Activated T-helper 2 cell treated with anti-CD3 and anti-CD28 coated beads, Interferon-gamma antibody, Interleukin-2, Interleukin-4, amounts not matched to agents 10 μg/mL and 5 μg/mL and 100 μg/mL, durations not matched to agents 14 hours and 24 hours and 36 hours (primary cell): Measurements from ENCODE around the gene SYNC. TPM values are rescaled to one million over a fixed set of nuclear protein-coding genes. Genes with fewer than 3 reads are reported as not detected.
A peak's percentile ranks its signal among the peaks of the same experiment; 100 is the strongest.
"Not testable (repeated sequence)": the region's sequence is repeated elsewhere in the genome, so short reads cannot be mapped to it uniquely, and the experiment has no call there.

Experiments used
- DNase-seq: peaks from one replicate; pipeline ENCODE4 v3.0.0; 2021; ENCODE audit warnings: low spot score
- H3K27ac Mint-ChIP-seq: one replicate; pipeline ENCODE4 v1.8.0; 2021; ENCODE audit warnings: mixed read lengths
- H3K27me3 Mint-ChIP-seq: one replicate; pipeline ENCODE4 v1.8.0; 2021; ENCODE audit warnings: low read depth, mixed read lengths
- H3K36me3 Mint-ChIP-seq: one replicate; pipeline ENCODE4 v1.8.0; 2021; ENCODE audit warnings: low read depth, mixed read lengths
- H3K4me1 Mint-ChIP-seq: one replicate; pipeline ENCODE4 v1.8.0; 2021; ENCODE audit warnings: low read depth, mixed read lengths
- H3K4me3 Mint-ChIP-seq: one replicate; pipeline ENCODE4 v1.8.0; 2021; ENCODE audit warnings: low read depth, mild to moderate bottlenecking, moderate library complexity, mixed read lengths
- H3K9me3 Mint-ChIP-seq: one replicate; pipeline ENCODE4 v1.8.0; 2021; ENCODE audit warnings: mixed read lengths
- intact Hi-C: fragments of 100-400 bp; cut with micrococcal nuclease; formaldehyde crosslinking; loops from one replicate; pipeline ENCODE4 v1.15.1; 2023
- total RNA-seq: library from RNA; stranded (reverse); gene quantifications from 2 replicates; pipeline ENCODE4 v1.2.3, GENCODE V29; 2022

The SYNC gene
- total RNA-seq, 1 donor from 2014 or later: not detected

- H3K27me3 Mint-ChIP-seq: peaks cover 3% of the 10 kb centered on the region
- H3K4me1 Mint-ChIP-seq: peaks cover 4% of the 10 kb centered on the region
- DNase-seq: peak; percentile 53
- intact Hi-C loops: loop anchor here (5.0 kb wide), 1 partner anchor 36 kb away; no protein-coding TSS in a partner anchor
- H3K36me3 Mint-ChIP-seq: no peaks in the 10 kb centered on the region
- H3K4me3 Mint-ChIP-seq: no peak overlapping the region
- H3K9me3 Mint-ChIP-seq: no peaks in the 10 kb centered on the region
- no peak overlapping the region for H3K27ac Mint-ChIP-seq
These were observed 14.0 kb upstream of the SYNC start for GRCh38 chr1:32716312-32717148.

GRCh38 chr1:32715901-32716311 lies 13.3 kb upstream of the SYNC start:
- H3K4me1 Mint-ChIP-seq: peaks cover 4% of the 10 kb centered on the region
- intact Hi-C loops: loop anchor here (5.0 kb wide), 1 partner anchor 36 kb away; no protein-coding TSS in a partner anchor
- no peak for DNase-seq
- H3K27me3 Mint-ChIP-seq: peaks cover 2% of the 10 kb centered on the region
- no peak overlapping the region for H3K27ac Mint-ChIP-seq
- no peak overlapping the region for H3K4me3 Mint-ChIP-seq
- no peaks in the 10 kb centered on the region for H3K36me3 Mint-ChIP-seq
- H3K9me3 Mint-ChIP-seq: no peaks in the 10 kb centered on the region

GRCh38 chr1:32714277-32714676 lies 11.7 kb upstream of the SYNC start:
- H3K4me1 Mint-ChIP-seq: peaks cover 4% of the 10 kb centered on the region
- no peak overlapping the region for H3K4me3 Mint-ChIP-seq
- DNase-seq: no peak
- H3K27me3 Mint-ChIP-seq: no peaks in the 10 kb centered on the region
- no peak overlapping the region for H3K27ac Mint-ChIP-seq
- H3K36me3 Mint-ChIP-seq: no peaks in the 10 kb centered on the region
- intact Hi-C loops: no loop called here
- H3K9me3 Mint-ChIP-seq: no peaks in the 10 kb centered on the region

GRCh38 chr1:32713081-32713480 lies 10.5 kb upstream of the SYNC start:
- no peak overlapping the region for H3K4me3 Mint-ChIP-seq
- peaks cover 4% of the 10 kb centered on the region for H3K4me1 Mint-ChIP-seq
- H3K36me3 Mint-ChIP-seq: no peaks in the 10 kb centered on the region
- no peaks in the 10 kb centered on the region for H3K9me3 Mint-ChIP-seq
- no peak overlapping the region for H3K27ac Mint-ChIP-seq
- no peaks in the 10 kb centered on the region for H3K27me3 Mint-ChIP-seq
- intact Hi-C loops: loop anchor here (2.0 kb wide), 1 partner anchor 160 kb away; no protein-coding TSS in a partner anchor
- DNase-seq: no peak

GRCh38 chr1:32711221-32711620 lies 8.7 kb upstream of the SYNC start:
- DNase-seq, H3K9me3 Mint-ChIP-seq, intact Hi-C loops, H3K4me1 Mint-ChIP-seq, H3K27ac Mint-ChIP-seq, H3K36me3 Mint-ChIP-seq, H3K4me3 Mint-ChIP-seq: not testable (repeated sequence)
- peaks cover 12% of the 10 kb centered on the region for H3K27me3 Mint-ChIP-seq

DNA sequence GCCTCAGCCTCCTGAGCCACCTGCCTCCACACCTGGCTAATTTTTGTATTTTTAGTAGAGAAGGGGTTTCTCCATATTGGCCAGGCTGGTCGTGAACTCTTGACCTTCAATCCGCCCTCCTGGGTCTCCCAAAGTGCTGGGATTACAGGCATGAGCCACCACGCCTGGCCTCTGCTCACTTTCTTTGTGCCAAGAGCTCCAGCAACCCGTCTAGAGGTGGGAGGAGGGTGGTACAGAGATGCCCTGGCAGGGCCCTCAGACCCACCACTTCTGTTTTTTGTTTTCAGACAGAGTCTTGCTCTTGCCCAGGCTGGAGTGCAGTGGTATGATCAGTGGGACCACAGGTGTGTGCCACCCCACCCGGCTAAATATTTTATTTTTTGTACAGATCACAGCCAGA lies 6.9 kb upstream of the SYNC start:
- Mint-ChIP-seq H3K27me3 (peaks cover 20% of the 10 kb centered on the region), H3K4me1 (peaks cover 4% of the 10 kb centered on the region), H3K36me3 (no peaks in the 10 kb centered on the region), H3K9me3 (no peaks in the 10 kb centered on the region), H3K27ac (no peak overlapping the region), H3K4me3 (no peak overlapping the region)
- intact Hi-C loops: no loop called here
- no peak for DNase-seq

DNA sequence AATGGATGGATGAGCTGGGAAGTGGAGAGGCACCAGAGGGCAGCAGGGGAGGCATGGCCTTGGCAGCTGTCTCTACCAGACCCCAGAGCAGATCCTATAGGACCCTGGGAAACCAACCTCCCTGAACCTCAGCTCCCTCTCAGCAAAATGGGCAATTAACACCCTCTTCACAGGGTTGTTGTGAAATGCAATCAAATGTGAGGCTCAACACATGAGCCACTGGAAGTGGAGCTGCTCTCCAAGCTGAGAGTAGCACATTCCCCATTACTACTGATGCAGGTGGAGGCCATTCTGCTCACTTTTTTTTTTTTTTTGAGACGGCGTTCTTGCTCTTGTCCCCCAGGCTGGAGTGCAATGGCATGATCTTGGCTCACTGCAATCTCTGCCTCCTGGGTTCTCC lies 6.5 kb upstream of the SYNC start:
- H3K4me1 Mint-ChIP-seq: peaks cover 4% of the 10 kb centered on the region
- no peak overlapping the region for H3K27ac Mint-ChIP-seq
- no peaks in the 10 kb centered on the region for H3K9me3 Mint-ChIP-seq
- no peak overlapping the region for H3K4me3 Mint-ChIP-seq
- intact Hi-C loops: no loop called here
- DNase-seq: no peak
- H3K36me3 Mint-ChIP-seq: no peaks in the 10 kb centered on the region
- H3K27me3 Mint-ChIP-seq: peaks cover 23% of the 10 kb centered on the region

DNA sequence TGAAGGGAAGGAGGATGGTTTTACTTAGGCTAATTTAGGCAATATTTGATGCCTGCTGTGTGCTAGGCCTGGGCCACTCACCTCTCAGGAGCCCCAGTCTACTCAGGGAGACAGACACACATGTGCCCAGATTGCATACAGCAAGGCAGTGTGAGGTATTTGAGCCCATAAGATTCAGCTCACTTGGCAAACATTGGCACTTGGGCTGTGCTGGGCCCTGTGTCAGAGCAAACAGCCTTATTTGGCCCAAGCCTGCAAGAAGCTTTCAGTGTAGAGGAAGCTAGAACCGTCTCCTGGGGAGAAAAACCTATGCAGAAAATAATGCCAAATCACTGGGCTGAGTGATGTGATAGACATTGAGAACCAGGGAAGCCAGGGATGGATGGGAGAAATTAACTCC lies 3.9 kb upstream of the SYNC start:
- Mint-ChIP-seq H3K27ac (no peak overlapping the region), H3K9me3 (no peaks in the 10 kb centered on the region), H3K36me3 (no peaks in the 10 kb centered on the region), H3K27me3 (peaks cover 36% of the 10 kb centered on the region), H3K4me1 (peaks cover 9% of the 10 kb centered on the region), H3K4me3 (no peak overlapping the region)
- intact Hi-C loops: no loop called here
- DNase-seq: no peak

DNA sequence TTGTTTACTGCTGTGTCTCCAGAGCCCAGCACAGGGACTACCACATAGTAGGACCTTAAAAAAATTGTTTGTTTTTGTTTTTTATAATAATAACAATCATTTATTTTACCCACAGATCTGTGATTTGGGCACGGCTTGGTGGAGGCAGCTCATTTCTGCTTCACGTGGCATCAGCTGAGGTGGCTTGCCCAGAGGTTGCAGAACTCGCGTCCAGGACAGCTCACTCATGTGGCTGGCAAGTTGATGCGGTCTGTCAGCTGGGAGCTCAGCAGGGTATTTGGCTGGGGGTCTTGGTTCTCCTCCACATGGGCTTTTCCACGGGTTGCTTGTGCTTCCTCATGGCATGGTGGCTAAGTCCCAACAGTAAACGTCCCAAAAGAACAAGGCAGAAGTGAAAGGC lies 2.9 kb upstream of the SYNC start:
- intact Hi-C loops: no loop called here
- Mint-ChIP-seq H3K9me3 (no peaks in the 10 kb centered on the region), H3K4me1 (peaks cover 9% of the 10 kb centered on the region), H3K27ac (no peak overlapping the region), H3K4me3 (no peak overlapping the region), H3K36me3 (no peaks in the 10 kb centered on the region), H3K27me3 (peaks cover 41% of the 10 kb centered on the region)
- DNase-seq: no peak

DNA sequence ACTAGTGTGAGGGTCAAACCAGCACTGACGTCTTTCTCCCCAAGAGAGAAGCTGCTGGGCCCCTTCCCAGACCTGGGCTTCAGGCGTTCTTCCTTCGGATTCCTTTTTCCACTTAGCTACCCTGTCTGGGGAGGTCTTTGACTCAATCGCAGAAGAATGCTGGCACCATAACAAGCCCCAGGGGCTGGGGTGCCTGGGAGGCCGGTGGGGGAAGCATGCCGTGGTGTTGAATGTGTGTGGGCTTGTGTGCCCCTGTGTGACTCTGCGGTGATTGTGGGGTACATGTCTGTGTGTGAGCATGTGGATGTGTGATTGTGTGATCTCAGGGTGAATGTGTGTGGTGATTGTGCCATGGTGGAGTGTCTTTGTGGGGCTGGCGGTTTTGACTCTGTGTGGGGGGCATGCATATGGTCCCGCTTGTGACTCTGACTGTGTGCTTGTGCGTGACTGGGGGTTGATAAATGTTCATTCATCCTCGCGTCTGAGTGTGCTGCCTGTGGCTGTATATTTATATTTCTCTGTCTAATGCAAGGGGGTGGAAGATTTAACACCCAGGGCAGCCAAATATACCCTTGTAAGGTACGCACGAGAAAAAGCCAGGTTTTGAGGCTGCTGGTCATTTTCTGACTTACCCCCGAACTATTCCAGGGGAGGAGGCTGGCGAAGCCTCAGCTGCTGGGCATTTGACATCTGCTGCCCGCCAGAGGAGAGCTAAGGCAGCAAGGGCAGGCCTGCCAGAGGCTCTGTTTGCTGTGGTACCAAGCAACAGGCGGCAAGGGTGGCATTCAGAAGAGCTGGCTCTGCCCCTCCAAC lies 1.1 kb upstream of the SYNC start:
- Mint-ChIP-seq H3K27me3 (peaks cover 48% of the 10 kb centered on the region), H3K36me3 (no peaks in the 10 kb centered on the region), H3K27ac (no peak overlapping the region), H3K9me3 (no peaks in the 10 kb centered on the region), H3K4me1 (peaks cover 9% of the 10 kb centered on the region), H3K4me3 (peak overlapping the region; percentile 26)
- no peak for DNase-seq
- intact Hi-C loops: no loop called here

- H3K27ac Mint-ChIP-seq: peak overlapping the region; percentile 8
- intact Hi-C loops: no loop called here
- H3K36me3 Mint-ChIP-seq: no peaks in the 10 kb centered on the region
- H3K4me3 Mint-ChIP-seq: peak overlapping the region; percentile 55
- DNase-seq: no peak
- H3K27me3 Mint-ChIP-seq: peaks cover 46% of the 10 kb centered on the region
- H3K9me3 Mint-ChIP-seq: no peaks in the 10 kb centered on the region
- H3K4me1 Mint-ChIP-seq: peaks cover 9% of the 10 kb centered on the region
These were observed 495 bp downstream of the SYNC start for GRCh38 chr1:32701951-32702598.

DNA sequence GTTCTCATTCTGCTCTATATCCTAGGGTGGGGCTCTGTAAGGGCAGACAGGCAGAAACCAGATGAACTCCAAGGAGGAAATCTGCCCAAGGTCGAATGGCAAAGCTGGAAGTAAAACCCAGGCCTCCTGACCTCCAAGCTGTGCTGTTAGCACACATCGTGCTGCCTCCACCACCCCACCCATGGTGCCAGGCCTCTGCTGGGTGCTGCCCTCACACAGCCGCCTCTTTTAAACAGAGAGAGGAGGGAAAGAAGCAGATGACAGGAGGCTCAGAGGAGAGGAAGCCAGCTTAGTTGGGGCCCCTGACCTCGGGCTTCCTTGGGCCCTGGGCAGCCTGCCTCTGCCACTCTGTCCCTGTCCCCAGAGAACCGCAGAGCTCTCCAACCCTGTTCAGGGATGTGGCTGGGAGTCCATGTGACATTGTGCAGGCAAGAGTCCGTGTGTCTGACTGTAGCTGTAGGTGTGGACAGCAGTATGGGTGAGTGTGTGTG lies 1.1 kb downstream of the SYNC start:
- Mint-ChIP-seq H3K27me3 (peaks cover 41% of the 10 kb centered on the region), H3K4me3 (peak overlapping the region; percentile 17), H3K36me3 (no peaks in the 10 kb centered on the region), H3K9me3 (no peaks in the 10 kb centered on the region), H3K27ac (no peak overlapping the region), H3K4me1 (peaks cover 9% of the 10 kb centered on the region)
- no peak for DNase-seq
- intact Hi-C loops: no loop called here
